ENCODE results near the gene PLEK2.
A peak's percentile ranks its signal among the peaks of the same experiment; 100 is the strongest.

The PLEK2 gene

DNA sequence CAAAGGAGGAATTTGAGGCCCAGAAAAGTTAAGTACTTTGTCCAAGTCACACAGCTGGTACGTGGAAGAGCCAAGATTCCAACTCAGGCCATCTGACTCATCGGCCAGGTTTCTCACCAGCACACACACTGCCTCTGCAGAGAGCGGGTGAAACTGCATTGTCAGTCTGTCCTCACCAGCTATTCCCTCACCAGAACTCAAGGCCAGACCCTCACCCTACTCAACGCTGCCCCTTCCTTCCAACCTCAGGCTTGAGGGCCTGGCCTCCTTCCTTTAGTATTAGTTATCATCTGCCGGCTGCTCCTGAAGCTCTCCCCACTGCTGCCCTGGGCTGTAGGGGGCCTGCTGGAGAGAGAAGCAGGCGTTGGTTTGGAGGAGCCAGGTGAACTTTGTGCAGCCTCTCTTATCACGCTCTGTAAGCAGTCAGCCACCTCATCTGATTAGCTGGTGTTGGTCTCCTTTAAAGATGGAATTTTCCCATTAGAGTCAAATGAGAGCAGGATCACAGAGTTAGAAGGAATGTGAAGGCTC lies 16.6 kb upstream of the PLEK2 start:
- TF ChIP-seq, protein P1, sequence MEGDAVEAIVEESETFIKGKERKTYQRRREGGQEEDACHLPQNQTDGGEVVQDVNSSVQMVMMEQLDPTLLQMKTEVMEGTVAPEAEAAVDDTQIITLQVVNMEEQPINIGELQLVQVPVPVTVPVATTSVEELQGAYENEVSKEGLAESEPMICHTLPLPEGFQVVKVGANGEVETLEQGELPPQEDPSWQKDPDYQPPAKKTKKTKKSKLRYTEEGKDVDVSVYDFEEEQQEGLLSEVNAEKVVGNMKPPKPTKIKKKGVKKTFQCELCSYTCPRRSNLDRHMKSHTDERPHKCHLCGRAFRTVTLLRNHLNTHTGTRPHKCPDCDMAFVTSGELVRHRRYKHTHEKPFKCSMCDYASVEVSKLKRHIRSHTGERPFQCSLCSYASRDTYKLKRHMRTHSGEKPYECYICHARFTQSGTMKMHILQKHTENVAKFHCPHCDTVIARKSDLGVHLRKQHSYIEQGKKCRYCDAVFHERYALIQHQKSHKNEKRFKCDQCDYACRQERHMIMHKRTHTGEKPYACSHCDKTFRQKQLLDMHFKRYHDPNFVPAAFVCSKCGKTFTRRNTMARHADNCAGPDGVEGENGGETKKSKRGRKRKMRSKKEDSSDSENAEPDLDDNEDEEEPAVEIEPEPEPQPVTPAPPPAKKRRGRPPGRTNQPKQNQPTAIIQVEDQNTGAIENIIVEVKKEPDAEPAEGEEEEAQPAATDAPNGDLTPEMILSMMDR (IDR thresholded peaks at IDR 0.05; ENCODE audit: low read depth, low read length) = no peak
- no peak for DNase-seq (ENCODE audit: extremely low read depth, low read depth)

DNA sequence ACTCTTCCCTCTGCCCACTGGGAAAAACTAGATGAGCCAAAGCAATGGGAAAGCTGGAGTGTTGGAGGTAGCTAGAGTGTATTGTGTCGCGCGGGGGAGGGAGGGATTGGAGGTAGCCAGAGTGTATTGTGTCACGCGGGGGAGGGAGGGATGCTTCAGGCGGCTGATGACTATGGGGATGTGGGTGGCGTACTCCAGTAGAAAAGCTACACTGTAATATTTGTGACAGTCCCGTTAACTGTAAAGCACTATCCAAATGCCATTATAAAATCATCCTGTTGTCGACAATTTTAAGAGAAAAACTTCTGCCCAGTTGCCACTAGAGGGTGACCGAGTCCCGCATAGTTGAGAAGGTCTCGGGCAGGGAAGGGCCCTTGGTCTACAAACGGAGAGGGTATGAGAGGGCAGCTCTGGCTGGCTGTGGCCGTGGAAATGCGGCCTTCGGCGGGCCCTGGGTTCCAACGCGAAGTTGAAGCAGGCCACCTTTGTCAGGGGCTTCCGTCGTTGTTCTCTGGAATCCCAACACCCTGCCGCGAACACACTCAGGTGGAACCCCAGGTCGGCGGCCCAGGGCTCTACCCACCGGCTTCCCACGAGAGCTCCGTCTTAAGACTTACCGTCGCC lies 15.1 kb upstream of the PLEK2 start:
- DNase-seq (ENCODE audit: extremely low read depth, low read depth) = peak; percentile 48
- TF ChIP-seq, protein P1 (IDR thresholded peaks at IDR 0.05; ENCODE audit: low read depth, low read length) = peak; percentile 87

DNA sequence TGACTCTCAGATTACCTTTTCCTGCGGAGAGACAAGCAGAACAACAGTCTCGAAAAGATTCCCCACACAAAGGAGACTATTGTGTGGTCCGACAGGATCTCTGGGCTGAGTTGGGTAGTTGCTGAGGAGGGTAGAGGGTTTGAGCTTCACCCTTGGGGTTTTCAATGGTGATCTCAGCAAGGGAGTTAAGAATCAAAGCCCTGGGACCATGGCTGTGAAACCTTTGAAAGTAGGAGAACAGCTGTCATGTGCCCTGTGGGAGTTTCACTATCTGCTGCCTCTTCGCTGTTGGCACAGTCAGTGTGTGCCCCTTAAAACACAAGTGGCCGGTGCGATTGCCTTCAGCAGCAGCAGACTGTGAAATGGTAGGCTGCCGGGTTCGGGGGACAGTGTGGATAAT lies 14.2 kb upstream of the PLEK2 start:
- TF ChIP-seq, protein P1 (IDR thresholded peaks at IDR 0.05; ENCODE audit: low read depth, low read length) = no peak
- no peak for DNase-seq (ENCODE audit: extremely low read depth, low read depth)

DNA sequence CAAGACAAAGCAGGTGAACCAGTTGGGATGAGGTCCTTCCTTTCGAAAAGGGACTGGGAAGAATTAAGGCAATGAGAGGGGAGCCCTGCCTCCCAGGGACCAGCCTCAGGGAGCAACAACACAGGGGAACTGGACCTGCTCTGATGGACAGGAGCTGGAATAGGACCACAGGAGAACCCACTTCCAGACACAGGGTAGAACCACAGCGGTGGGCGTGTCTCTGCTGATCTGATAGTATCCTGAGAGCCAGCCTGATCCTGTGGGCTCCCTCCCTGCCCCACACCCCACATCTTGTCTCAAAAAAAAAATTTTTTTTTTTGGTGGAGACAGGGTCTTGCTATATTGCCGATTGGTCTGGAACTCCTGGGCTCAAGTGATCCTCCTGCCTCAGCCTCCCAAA lies 13.6 kb upstream of the PLEK2 start:
- DNase-seq (ENCODE audit: extremely low read depth, low read depth) = no peak
- TF ChIP-seq, protein P1 (IDR thresholded peaks at IDR 0.05; ENCODE audit: low read depth, low read length) = no peak

DNA sequence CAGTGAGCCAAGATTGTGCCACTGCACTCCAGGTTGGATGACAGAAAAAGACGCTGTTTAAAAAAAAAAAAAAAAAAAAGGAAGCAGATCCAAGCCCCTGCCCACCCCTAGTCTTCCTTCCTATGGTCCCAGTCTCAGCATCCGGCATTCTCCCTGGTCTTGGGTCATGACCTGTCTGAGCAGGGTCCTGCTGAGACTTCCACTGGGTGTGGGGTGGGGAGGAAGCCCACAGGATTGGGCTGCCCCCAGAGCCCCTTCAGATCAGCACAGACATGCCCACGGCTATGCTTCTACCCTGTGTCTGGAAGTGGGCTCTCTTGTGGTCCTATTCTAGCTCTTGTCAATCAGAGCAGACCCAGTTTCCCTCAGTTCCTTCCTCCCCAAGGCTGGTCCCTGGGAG lies 12.6 kb upstream of the PLEK2 start:
- no peak for DNase-seq (ENCODE audit: extremely low read depth, low read depth)
- TF ChIP-seq, protein P1 (IDR thresholded peaks at IDR 0.05; ENCODE audit: low read depth, low read length) = no peak

DNA sequence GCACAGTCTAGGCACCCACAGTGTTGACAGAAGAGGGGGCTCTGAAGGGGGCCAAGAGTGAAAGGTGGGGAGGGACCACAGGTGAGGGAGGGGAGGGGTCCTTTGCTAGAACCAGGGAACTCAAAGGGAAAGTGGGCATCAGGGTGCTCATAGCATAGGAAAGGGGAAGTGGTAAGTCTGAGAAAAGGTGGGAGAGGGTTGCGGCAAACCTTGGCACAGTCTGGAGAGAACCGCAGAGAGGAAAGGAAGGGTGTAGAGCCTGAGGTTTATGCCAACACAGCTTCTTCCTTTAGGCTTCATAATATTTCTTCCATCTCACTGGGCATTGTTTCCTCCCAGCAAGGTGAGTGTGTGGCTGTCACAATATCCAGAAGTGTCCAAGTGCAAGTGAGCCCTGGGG lies 11.5 kb upstream of the PLEK2 start:
- TF ChIP-seq, protein P1 (IDR thresholded peaks at IDR 0.05; ENCODE audit: low read depth, low read length) = no peak
- DNase-seq (ENCODE audit: extremely low read depth, low read depth) = no peak

DNA sequence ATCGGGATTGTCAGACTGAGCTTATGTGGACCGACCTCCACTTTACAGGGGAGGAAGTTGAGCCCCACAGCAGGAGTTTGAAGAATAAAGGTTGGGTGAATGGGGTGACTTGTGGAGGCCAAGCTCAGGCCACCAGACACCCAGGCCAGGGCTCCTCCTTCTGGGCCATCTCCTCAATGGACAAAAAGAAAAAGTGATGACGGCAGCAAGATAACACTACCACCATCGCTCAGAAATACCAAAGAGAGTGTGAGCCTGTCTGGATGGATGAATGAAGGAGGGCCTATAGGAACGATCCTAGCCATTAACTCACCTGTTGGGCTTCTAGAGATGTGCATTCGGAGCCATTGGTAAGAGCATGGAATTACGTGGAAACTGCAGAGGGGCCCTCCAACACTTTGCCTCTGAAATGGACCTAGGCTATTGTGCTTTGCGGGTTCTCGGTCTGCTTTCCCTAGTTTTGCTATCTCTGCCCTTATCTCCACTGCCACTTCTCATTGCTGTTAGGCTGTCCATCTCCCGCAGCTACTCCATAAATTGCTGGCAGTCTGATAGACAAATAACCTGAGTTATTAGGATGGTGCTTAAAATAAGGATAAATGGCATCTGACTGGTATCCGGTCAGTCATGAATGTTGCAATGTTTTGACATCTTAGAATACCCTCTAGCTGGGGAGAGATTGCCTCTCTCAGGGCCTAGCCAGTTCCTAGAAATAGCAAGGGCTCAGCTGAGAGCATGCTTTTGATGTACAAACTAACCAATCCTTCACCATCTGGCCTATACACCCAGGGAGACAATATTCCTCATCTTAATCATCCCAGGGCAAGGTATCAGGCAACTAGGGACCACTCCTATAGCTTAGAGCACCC lies 9.6 kb upstream of the PLEK2 start:
- TF ChIP-seq, protein P1 (IDR thresholded peaks at IDR 0.05; ENCODE audit: low read depth, low read length) = no peak
- DNase-seq (ENCODE audit: extremely low read depth, low read depth) = no peak

All from AG09319 (cell line).